MCF 10A (cell line): Measurements from ENCODE around the gene GOLT1A. TPM values are rescaled to one million over a fixed set of nuclear protein-coding genes. Genes with fewer than 3 reads are reported as not detected.

Experiments used
- BruUV-seq: library from RNA; stranded (reverse); fragments of 400-500 nt; replicated peaks from 2 replicates; lab custom pipeline; 2021; lab: Mats Ljungman, UMichigan
- CTCF ChIA-PET: fragments of 300-600 bp; sonication (Branson Sonifier 250); formaldehyde crosslinking; extraction: SDS; loops from one replicate; lab custom pipeline; 2021; ENCODE audit warnings: antibody characterized with exemption, inconsistent platforms; lab: Yijun Ruan, JAX
- POLR2A ChIA-PET: fragments of 300-600, 350-650 bp; sonication (Branson Sonifier 250); formaldehyde crosslinking; extraction: SDS; loops from one replicate; lab custom pipeline; 2020; ENCODE audit warnings: antibody characterized with exemption, inconsistent platforms; lab: Yijun Ruan, JAX
- DNase-seq: peaks from one replicate; pipeline ENCODE4 v3.0.0-alpha.2; 2018; ENCODE audit not compliant: unreplicated experiment
- H3K27ac Mint-ChIP-seq: one replicate; pipeline ENCODE4 v1.8.0; 2022; ENCODE audit warnings: mild to moderate bottlenecking, low read depth, mixed read lengths; ENCODE audit not compliant: unreplicated experiment
- H3K27me3 Mint-ChIP-seq: one replicate; pipeline ENCODE4 v1.8.0; 2022; ENCODE audit warnings: mixed read lengths; ENCODE audit not compliant: insufficient read depth, unreplicated experiment
- H3K36me3 Mint-ChIP-seq: one replicate; pipeline ENCODE4 v1.8.0; 2022; ENCODE audit warnings: mild to moderate bottlenecking, moderate library complexity, mixed read lengths; ENCODE audit not compliant: insufficient read depth, unreplicated experiment
- H3K4me1 Mint-ChIP-seq: one replicate; pipeline ENCODE4 v1.8.0; 2022; ENCODE audit warnings: mixed read lengths; ENCODE audit not compliant: insufficient read depth, unreplicated experiment
- H3K4me3 Mint-ChIP-seq: one replicate; pipeline ENCODE4 v1.8.0; 2022; ENCODE audit warnings: mild to moderate bottlenecking, moderate library complexity, mixed read lengths; ENCODE audit not compliant: unreplicated experiment
- H3K9me3 Mint-ChIP-seq: one replicate; pipeline ENCODE4 v1.8.0; 2022; ENCODE audit warnings: mixed read lengths; ENCODE audit not compliant: unreplicated experiment
- intact Hi-C: fragments of 100-400 bp; cut with micrococcal nuclease; formaldehyde crosslinking; loops from 2 replicates; pipeline ENCODE4 v1.14.1; 2022
- total RNA-seq: library from RNA; stranded (reverse); gene quantifications from 2 replicates; pipeline ENCODE4 v1.2.3, GENCODE V29; 2022
- TF ChIP-seq, protein P1 (sequence below): fragments of 200-600 bp; IDR thresholded peaks from one replicate; pipeline ENCODE4 v1.8.0; 2022; ENCODE audit warnings: antibody characterized with exemption, mild to moderate bottlenecking; ENCODE audit not compliant: unreplicated experiment

Gene GOLT1A
- total RNA-seq, 1 experiment from 2014 or later = 11.5 TPM

GRCh38 chr1:204157962-204158361, 55.8 kb downstream of the GOLT1A start:
- H3K27ac Mint-ChIP-seq = no peak overlapping the region
- ChIA-PET CTCF (interaction anchor here (0.5 to 18.9 kb wide), 9 partner anchors 15 to 345 kb away, joined by 3 to 505 read pairs (median 5); partner anchors contain the start of gene PLEKHA6), POLR2A (interaction anchor here (0.5 to 0.6 kb wide), 2 partner anchors 41 to 186 kb away, joined by 3 read pairs; no protein-coding TSS in a partner anchor)
- DNase-seq = no peak
- peaks cover 13% of the 10 kb centered on the region for H3K4me1 Mint-ChIP-seq
- no peak overlapping the region for H3K4me3 Mint-ChIP-seq
- no peaks in the 10 kb centered on the region for H3K9me3 Mint-ChIP-seq
- intact Hi-C loops = no loop called here
- BruUV-seq = no TSS peak
- no peaks in the 10 kb centered on the region for H3K36me3 Mint-ChIP-seq
- TF ChIP-seq, protein P1, sequence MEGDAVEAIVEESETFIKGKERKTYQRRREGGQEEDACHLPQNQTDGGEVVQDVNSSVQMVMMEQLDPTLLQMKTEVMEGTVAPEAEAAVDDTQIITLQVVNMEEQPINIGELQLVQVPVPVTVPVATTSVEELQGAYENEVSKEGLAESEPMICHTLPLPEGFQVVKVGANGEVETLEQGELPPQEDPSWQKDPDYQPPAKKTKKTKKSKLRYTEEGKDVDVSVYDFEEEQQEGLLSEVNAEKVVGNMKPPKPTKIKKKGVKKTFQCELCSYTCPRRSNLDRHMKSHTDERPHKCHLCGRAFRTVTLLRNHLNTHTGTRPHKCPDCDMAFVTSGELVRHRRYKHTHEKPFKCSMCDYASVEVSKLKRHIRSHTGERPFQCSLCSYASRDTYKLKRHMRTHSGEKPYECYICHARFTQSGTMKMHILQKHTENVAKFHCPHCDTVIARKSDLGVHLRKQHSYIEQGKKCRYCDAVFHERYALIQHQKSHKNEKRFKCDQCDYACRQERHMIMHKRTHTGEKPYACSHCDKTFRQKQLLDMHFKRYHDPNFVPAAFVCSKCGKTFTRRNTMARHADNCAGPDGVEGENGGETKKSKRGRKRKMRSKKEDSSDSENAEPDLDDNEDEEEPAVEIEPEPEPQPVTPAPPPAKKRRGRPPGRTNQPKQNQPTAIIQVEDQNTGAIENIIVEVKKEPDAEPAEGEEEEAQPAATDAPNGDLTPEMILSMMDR = no peak
- no peaks in the 10 kb centered on the region for H3K27me3 Mint-ChIP-seq

DNA sequence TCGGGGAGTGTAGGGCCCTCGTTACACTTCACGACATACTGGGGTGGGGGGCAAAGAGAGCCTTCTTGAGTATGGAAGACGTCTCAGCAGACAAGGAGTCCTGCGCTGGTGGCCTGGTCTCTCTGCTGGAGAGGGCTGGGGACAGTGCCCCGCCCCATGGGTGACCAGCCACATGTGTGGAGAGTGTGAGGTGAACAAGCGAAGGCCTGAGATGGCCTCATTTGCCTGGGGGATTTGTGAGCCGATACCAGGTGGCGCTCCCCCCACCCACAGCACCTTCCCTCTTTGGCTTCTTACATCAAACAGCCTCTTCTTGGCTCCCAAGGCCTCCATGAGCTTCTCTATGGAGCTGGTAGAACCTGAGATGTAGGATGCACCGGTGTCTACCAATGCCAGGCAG, 57.9 kb downstream of the GOLT1A start:
- CTCF ChIA-PET = interaction anchor here (0.6 to 18.9 kb wide), 6 partner anchors 8 to 1283 kb away, joined by 3 to 505 read pairs (median 4); no protein-coding TSS in a partner anchor
- Mint-ChIP-seq H3K4me1 (peaks cover 18% of the 10 kb centered on the region), H3K27me3 (no peaks in the 10 kb centered on the region), H3K36me3 (no peaks in the 10 kb centered on the region), H3K4me3 (no peak overlapping the region), H3K27ac (no peak overlapping the region), H3K9me3 (no peaks in the 10 kb centered on the region)
- TF ChIP-seq, protein P1 = no peak
- intact Hi-C loops = no loop called here
- BruUV-seq = no TSS peak
- DNase-seq = no peak
- POLR2A ChIA-PET = interaction anchor here (0.7 to 2.9 kb wide), 5 partner anchors 25 to 296 kb away, joined by 3 to 22 read pairs (median 8); no protein-coding TSS in a partner anchor

DNA sequence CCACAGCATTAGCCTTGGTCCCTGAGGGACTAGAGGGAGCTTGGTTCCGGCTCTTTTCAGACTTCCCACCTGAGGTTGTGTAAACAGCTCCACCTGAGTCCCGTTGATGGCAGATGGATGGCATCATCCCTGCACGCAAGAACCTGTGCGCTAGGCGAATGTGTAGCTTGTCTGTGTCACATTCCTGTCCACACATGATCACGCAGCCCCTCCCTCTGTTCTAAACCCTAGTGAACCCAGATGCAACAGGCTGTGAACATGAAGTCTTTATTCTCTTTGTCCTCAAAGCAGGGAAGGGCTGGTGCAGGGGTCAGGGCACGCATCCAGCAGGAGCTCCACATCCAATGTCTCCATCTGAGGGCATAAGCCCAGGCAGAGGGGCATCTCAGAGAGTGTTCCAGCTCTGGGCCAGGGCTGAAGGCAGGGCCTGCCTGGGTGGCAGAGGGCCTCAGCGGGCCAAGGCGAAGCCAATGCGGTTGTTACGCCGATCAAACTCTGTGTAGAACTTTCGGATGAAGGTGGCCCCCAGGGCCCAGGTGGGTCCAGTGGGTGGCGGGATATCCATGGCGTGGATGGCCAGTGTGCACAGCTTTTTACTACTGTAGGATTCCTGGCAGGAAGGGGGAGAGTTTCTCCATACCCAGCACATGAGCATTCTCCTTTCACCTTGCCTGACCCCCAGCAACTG, 59.1 kb downstream of the GOLT1A start:
- no TSS peak for BruUV-seq
- no peaks in the 10 kb centered on the region for H3K9me3 Mint-ChIP-seq
- H3K4me1 Mint-ChIP-seq = peaks cover 30% of the 10 kb centered on the region
- intact Hi-C loops = no loop called here
- CTCF ChIA-PET = interaction anchor here (0.6 to 18.9 kb wide), 25 partner anchors 9 to 371 kb away, joined by 3 to 505 read pairs (median 4); partner anchors contain the start of gene GOLT1A
- no peaks in the 10 kb centered on the region for H3K36me3 Mint-ChIP-seq
- H3K27ac Mint-ChIP-seq = peak overlapping the region; percentile 27
- TF ChIP-seq, protein P1 = no peak
- peak; percentile 37 for DNase-seq
- no peaks in the 10 kb centered on the region for H3K27me3 Mint-ChIP-seq
- POLR2A ChIA-PET = interaction anchor here (0.6 to 2.9 kb wide), 19 partner anchors 9 to 606 kb away, joined by 3 to 22 read pairs (median 4); partner anchors contain the start of gene MDM4
- no peak overlapping the region for H3K4me3 Mint-ChIP-seq

DNA sequence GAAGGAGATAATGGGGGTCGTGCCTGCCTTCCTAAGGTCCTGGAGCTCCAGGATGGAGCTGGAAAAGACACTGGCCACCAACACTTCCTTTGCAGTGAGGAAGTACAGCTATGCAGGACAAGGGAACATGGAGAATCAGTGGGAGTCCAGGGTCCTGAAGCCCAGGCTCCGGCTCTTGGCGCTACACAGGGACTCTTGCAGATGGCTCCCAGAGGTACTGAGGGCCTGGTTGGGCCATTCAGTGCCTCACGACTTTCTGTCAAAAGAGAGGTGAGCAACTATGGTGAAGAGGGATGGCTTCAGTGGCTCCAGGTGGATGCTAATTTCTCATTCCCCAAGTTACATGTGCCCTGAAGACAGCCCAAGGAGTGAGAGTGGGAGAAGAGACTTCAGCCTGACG, 60.1 kb downstream of the GOLT1A start:
- ChIA-PET CTCF (interaction anchor here (0.6 to 18.9 kb wide), 14 partner anchors 10 to 640 kb away, joined by 3 to 505 read pairs (median 6); partner anchors contain the start of gene GOLT1A), POLR2A (interaction anchor here (0.8 to 1.3 kb wide), 3 partner anchors 9 to 362 kb away, joined by 3 to 12 read pairs (median 4); partner anchors contain the start of gene MDM4)
- no peaks in the 10 kb centered on the region for H3K9me3 Mint-ChIP-seq
- DNase-seq = no peak
- TF ChIP-seq, protein P1 = no peak
- no peak overlapping the region for H3K27ac Mint-ChIP-seq
- H3K36me3 Mint-ChIP-seq = no peaks in the 10 kb centered on the region
- no TSS peak for BruUV-seq
- H3K27me3 Mint-ChIP-seq = no peaks in the 10 kb centered on the region
- intact Hi-C loops = no loop called here
- H3K4me1 Mint-ChIP-seq = peaks cover 40% of the 10 kb centered on the region
- no peak overlapping the region for H3K4me3 Mint-ChIP-seq
